K562 (cell line): Measurements from ENCODE around the gene NUFIP2. TPM values are rescaled to one million over a fixed set of nuclear protein-coding genes. Genes with fewer than 3 reads are reported as not detected.

Experiments
- DACH1 ChIP-seq: fragments of 450-650 bp; IDR thresholded peaks from 2 replicates; pipeline ENCODE4 v1.6.1; 2018; ENCODE audit not compliant: partially characterized antibody
- DEAF1 ChIP-seq: fragments of 450-650 bp; formaldehyde crosslinking; IDR thresholded peaks from 2 replicates; pipeline ENCODE4 v1.4.0; 2020; ENCODE audit warnings: mild to moderate bottlenecking, moderate library complexity
- FOSL1 ChIP-seq: fragments of 200-800 bp; sonication (Bioruptor generic); conservative IDR thresholded peaks from 2 replicates; pipeline ENCODE4 v1.6.1; 2016; ENCODE audit warnings: missing genetic modification characterization, missing compliant biosample characterization
- KAT8 ChIP-seq: fragments of 450-650 bp; IDR thresholded peaks from 2 replicates; pipeline ENCODE4 v1.6.1; 2016; ENCODE audit warnings: low read depth, mild to moderate bottlenecking
- NONO ChIP-seq, 2 experiments: fragments of 200-400 bp in 1 of 2; fragments of 450-650 bp in 1 of 2; formaldehyde crosslinking in 1 of 2; IDR thresholded peaks; 2 replicates each; pipeline ENCODE4 v1.6.1; 2017; ENCODE audit warnings: low read depth in 2 of 2, mild to moderate bottlenecking in 2 of 2, moderate library complexity in 2 of 2, low read length in 1 of 2
- SOX6 ChIP-seq: fragments of 450-650 bp; IDR thresholded peaks from 2 replicates; pipeline ENCODE4 v1.6.1; 2014; ENCODE audit warnings: mild to moderate bottlenecking
- ZKSCAN8 ChIP-seq: fragments of 200-800 bp; sonication (Bioruptor generic); IDR thresholded peaks from 2 replicates; pipeline ENCODE4 v1.6.1; 2016; ENCODE audit warnings: missing genetic modification characterization, missing compliant biosample characterization
- ZNF212 ChIP-seq: fragments of 450-650 bp; formaldehyde crosslinking; IDR thresholded peaks from 2 replicates; pipeline ENCODE4 v1.4.0; 2020; ENCODE audit warnings: mild to moderate bottlenecking
- ZNF277 ChIP-seq: fragments of 250-450 bp; sonication (Bioruptor Pico); IDR thresholded peaks from 2 replicates; pipeline ENCODE4 v1.8.0; 2022; ENCODE audit warnings: inconsistent platforms, mild to moderate bottlenecking, moderate library complexity, borderline replicate concordance
- polyA plus RNA-seq, 8 experiments: library from polyadenylated mRNA; depleted of rRNA in 4 of 8; stranded (reverse) in 5 of 8; unstranded in 3 of 8; fragments of >200 nt; fragmentation: Nextera tagmentation in 2 of 8; fragmentation: Illumina TruSeq in 1 of 8; extraction: Ambion mirVana in 2 of 8; extraction: Trizol in 1 of 8; gene quantifications; 2 replicates each; pipeline versions ENCODE4 v1.2.1 to v1.2.3, GENCODE V29; 2011 to 2014; ENCODE audit warnings: inconsistent platforms in 1 of 8, missing spikeins in 1 of 8
- total RNA-seq, 7 experiments: library from RNA; depleted of rRNA in 6 of 7; stranded (reverse); fragments of >200 nt in 6 of 7; fragmentation: Illumina TruSeq in 2 of 7; extraction: Trizol in 2 of 7; gene quantifications; 2 replicates each; pipeline versions ENCODE4 v1.2.1 to v1.2.3, GENCODE V29; 2011 to 2021; ENCODE audit warnings: low replicate concordance in 1 of 7
- TF ChIP-seq, protein P1 (sequence below), 2 experiments: fragments of 450-650 bp; conservative IDR thresholded peaks; 2 replicates each; pipeline ENCODE4 v1.6.1; 2017; ENCODE audit warnings: mild to moderate bottlenecking in 2 of 2, moderate library complexity in 2 of 2
- TF ChIP-seq, protein P2 (sequence below): fragments of 200-600 bp; sonication (generic); IDR thresholded peaks from one replicate; pipeline ENCODE4 v1.6.1; 2012; ENCODE audit warnings: mild to moderate bottlenecking, low read depth, low read length, inconsistent platforms

The NUFIP2 gene
- total and polyA plus RNA-seq, 9 of the 15 experiments (the other 6 are each of a cell fraction or from before 2014, with no cell fraction given): 4.9 to 40.7 (median 18.5) TPM

DNA sequence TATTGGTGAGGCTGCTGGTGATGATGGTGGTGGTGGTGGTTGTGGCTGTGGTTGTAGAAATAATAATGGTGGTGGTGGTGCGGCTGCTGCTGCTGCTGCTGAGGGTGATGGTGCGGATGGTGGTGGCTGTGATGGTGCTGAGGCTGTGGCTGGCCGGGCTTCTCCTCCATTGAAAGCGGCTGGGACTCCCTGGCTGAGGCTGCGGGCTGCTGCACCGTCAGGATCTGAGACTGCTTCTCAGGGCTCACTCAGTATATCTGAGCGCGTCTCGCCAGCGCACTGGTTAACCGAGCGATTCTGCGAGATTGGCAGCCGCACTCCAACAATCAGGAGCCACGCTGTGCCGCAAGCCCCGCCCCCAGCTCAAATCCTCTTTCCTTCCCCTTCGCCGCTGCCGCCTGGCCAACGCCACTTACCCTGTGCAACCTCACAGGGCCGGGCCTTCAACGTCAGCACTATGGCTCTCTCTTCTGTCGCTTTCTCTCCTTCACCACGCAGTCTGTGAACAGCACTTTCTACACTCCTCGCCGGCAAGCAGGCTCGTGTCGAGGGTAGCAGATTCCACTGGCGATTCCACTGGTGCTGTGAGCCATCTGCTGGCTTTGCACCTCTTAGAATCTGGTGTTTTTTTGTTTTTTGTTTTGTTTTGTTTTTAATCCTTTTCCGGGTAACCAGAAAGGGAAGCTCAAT is at the start of gene NUFIP2 (continued):
- TF ChIP-seq, protein P1, sequence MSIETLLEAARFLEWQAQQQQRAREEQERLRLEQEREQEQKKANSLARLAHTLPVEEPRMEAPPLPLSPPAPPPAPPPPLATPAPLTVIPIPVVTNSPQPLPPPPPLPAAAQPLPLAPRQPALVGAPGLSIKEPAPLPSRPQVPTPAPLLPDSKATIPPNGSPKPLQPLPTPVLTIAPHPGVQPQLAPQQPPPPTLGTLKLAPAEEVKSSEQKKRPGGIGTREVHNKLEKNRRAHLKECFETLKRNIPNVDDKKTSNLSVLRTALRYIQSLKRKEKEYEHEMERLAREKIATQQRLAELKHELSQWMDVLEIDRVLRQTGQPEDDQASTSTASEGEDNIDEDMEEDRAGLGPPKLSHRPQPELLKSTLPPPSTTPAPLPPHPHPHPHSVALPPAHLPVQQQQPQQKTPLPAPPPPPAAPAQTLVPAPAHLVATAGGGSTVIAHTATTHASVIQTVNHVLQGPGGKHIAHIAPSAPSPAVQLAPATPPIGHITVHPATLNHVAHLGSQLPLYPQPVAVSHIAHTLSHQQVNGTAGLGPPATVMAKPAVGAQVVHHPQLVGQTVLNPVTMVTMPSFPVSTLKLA (conservative IDR thresholded peaks at IDR 0.05): peak; percentile 58 to 81; a peak in 3 of 4 replicates
- TF ChIP-seq ZNF277 (CRISPR knock-in tag) (0 out of 2 replicates have a peak, but pooled peaks have one; percentile 48), DEAF1 (CRISPR knock-in tag) (peak; percentile 24; the same call in 1 of the 2 replicates), ZKSCAN8 (no peak), KAT8 (no peak), ZNF212 (CRISPR knock-in tag) (no peak), SOX6 (peak; percentile 79), FOSL1 (no peak), NONO (IDR thresholded peaks at IDR 0.05; ENCODE audit: low read depth in 2 of 2, low read length in 1 of 2) (peak in 1 of 2 experiments; percentile 91; a peak in 2 of 4 replicates), DACH1 (no peak)
- TF ChIP-seq, protein P2, sequence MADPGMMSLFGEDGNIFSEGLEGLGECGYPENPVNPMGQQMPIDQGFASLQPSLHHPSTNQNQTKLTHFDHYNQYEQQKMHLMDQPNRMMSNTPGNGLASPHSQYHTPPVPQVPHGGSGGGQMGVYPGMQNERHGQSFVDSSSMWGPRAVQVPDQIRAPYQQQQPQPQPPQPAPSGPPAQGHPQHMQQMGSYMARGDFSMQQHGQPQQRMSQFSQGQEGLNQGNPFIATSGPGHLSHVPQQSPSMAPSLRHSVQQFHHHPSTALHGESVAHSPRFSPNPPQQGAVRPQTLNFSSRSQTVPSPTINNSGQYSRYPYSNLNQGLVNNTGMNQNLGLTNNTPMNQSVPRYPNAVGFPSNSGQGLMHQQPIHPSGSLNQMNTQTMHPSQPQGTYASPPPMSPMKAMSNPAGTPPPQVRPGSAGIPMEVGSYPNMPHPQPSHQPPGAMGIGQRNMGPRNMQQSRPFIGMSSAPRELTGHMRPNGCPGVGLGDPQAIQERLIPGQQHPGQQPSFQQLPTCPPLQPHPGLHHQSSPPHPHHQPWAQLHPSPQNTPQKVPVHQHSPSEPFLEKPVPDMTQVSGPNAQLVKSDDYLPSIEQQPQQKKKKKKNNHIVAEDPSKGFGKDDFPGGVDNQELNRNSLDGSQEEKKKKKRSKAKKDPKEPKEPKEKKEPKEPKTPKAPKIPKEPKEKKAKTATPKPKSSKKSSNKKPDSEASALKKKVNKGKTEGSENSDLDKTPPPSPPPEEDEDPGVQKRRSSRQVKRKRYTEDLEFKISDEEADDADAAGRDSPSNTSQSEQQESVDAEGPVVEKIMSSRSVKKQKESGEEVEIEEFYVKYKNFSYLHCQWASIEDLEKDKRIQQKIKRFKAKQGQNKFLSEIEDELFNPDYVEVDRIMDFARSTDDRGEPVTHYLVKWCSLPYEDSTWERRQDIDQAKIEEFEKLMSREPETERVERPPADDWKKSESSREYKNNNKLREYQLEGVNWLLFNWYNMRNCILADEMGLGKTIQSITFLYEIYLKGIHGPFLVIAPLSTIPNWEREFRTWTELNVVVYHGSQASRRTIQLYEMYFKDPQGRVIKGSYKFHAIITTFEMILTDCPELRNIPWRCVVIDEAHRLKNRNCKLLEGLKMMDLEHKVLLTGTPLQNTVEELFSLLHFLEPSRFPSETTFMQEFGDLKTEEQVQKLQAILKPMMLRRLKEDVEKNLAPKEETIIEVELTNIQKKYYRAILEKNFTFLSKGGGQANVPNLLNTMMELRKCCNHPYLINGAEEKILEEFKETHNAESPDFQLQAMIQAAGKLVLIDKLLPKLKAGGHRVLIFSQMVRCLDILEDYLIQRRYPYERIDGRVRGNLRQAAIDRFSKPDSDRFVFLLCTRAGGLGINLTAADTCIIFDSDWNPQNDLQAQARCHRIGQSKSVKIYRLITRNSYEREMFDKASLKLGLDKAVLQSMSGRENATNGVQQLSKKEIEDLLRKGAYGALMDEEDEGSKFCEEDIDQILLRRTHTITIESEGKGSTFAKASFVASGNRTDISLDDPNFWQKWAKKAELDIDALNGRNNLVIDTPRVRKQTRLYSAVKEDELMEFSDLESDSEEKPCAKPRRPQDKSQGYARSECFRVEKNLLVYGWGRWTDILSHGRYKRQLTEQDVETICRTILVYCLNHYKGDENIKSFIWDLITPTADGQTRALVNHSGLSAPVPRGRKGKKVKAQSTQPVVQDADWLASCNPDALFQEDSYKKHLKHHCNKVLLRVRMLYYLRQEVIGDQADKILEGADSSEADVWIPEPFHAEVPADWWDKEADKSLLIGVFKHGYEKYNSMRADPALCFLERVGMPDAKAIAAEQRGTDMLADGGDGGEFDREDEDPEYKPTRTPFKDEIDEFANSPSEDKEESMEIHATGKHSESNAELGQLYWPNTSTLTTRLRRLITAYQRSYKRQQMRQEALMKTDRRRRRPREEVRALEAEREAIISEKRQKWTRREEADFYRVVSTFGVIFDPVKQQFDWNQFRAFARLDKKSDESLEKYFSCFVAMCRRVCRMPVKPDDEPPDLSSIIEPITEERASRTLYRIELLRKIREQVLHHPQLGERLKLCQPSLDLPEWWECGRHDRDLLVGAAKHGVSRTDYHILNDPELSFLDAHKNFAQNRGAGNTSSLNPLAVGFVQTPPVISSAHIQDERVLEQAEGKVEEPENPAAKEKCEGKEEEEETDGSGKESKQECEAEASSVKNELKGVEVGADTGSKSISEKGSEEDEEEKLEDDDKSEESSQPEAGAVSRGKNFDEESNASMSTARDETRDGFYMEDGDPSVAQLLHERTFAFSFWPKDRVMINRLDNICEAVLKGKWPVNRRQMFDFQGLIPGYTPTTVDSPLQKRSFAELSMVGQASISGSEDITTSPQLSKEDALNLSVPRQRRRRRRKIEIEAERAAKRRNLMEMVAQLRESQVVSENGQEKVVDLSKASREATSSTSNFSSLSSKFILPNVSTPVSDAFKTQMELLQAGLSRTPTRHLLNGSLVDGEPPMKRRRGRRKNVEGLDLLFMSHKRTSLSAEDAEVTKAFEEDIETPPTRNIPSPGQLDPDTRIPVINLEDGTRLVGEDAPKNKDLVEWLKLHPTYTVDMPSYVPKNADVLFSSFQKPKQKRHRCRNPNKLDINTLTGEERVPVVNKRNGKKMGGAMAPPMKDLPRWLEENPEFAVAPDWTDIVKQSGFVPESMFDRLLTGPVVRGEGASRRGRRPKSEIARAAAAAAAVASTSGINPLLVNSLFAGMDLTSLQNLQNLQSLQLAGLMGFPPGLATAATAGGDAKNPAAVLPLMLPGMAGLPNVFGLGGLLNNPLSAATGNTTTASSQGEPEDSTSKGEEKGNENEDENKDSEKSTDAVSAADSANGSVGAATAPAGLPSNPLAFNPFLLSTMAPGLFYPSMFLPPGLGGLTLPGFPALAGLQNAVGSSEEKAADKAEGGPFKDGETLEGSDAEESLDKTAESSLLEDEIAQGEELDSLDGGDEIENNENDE: no peak
